Measurements from ENCODE around the gene RASGRP1. TPM values are rescaled to one million over a fixed set of nuclear protein-coding genes. Genes with fewer than 3 reads are reported as not detected.

The RASGRP1 gene
- total RNA-seq, result 10 to 100 TPM; 14.4 to 25.9 (median 18.1) TPM

DNA sequence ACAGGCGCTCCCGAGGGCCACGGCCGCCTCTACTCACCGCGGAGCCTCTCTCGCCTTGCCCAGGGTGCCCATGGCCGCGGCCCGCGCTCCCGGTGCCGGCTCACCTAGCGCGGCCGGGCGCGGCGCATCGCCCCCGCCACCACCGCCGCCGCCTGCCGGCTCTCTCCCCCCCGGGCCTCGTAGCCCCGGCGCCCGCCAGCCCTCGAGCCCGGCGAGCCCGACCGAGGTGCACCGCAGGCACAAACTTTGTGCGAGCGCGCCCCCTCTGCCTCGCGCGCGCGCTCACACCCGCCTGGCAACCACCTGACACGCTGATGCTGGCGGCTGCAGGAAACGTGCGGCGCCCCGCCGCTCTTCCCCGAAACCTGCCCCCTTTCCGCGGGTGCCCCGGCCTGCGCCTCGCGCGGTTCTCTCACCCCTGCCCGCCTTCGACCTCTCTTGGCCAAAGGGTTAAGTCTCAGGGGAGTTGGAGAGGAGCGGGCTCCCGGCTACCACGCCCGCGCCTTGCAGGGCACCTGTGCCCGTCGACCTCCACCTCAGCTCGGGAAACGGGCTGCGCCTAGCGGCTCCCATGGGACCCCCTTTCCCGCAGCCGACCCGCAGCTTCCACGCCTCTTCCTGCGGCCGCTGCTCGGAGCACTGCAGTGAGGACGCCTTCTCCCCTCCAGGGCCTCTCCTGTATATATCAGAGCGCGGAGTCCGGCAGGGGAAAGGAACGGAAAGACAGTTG, at the start of gene RASGRP1:
TSS of gene RASGRP1 (minus strand) at position 258 of the 730 bp plus-strand sequence. CDS start at position 72, 186 bp downstream.
- peaks cover 15% of the 10 kb centered on the region for H3K4me1 ChIP-seq
- TF ChIP-seq POLR2AphosphoS5 (IDR thresholded peaks at IDR 0.05) (no peak), EP300 (IDR thresholded peaks at IDR 0.05) (no peak), POLR2A (IDR thresholded peaks at IDR 0.05) (no peak)
- TF ChIP-seq, protein P1, sequence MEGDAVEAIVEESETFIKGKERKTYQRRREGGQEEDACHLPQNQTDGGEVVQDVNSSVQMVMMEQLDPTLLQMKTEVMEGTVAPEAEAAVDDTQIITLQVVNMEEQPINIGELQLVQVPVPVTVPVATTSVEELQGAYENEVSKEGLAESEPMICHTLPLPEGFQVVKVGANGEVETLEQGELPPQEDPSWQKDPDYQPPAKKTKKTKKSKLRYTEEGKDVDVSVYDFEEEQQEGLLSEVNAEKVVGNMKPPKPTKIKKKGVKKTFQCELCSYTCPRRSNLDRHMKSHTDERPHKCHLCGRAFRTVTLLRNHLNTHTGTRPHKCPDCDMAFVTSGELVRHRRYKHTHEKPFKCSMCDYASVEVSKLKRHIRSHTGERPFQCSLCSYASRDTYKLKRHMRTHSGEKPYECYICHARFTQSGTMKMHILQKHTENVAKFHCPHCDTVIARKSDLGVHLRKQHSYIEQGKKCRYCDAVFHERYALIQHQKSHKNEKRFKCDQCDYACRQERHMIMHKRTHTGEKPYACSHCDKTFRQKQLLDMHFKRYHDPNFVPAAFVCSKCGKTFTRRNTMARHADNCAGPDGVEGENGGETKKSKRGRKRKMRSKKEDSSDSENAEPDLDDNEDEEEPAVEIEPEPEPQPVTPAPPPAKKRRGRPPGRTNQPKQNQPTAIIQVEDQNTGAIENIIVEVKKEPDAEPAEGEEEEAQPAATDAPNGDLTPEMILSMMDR (IDR thresholded peaks at IDR 0.05), result peak in 1 of 2 donors; percentile 18
- H3K4me3 ChIP-seq, result peak within 1 kb of the TSS; percentile 78
- DNase-seq (ENCODE audit: low spot score in 2 of 2), result no peak
- H3K36me3 ChIP-seq, result no peaks in the 10 kb centered on the region
- no peaks in the 10 kb centered on the region for H3K9me3 ChIP-seq
- H3K27me3 ChIP-seq, result peaks cover 39% of the 10 kb centered on the region
- peak within 1 kb of the TSS; percentile 73 for H3K27ac ChIP-seq
- WGBS, result 3% methylated on average over 31 of the region's 85 CpGs

DNA sequence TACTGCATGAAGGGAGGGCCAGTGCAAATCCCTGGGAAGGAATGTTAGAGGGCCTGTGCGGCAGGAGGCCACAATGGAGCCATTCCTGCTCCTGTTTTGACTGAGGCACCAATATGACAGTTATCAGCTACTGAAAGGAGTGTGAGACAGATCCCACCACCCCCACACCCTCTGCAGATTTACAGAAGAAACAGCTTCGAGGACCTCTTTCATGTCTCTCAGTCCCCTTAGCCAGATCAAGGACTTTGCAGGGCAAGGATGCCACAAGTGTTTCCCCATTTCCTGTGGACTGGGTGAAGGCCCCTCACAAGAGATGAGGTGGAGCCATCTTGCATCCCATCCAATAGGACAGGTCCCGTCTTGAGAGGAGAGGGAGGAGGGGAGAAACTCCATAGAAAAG, 48.5 kb upstream of the RASGRP1 start:
- no peak for DNase-seq (ENCODE audit: low spot score in 2 of 2)
- H3K9me3 ChIP-seq, result no peaks in the 10 kb centered on the region
- TF ChIP-seq POLR2A (IDR thresholded peaks at IDR 0.05), result no peak
- TF ChIP-seq POLR2AphosphoS5 (IDR thresholded peaks at IDR 0.05), result no peak
- no peak for TF ChIP-seq EP300 (IDR thresholded peaks at IDR 0.05)
- TF ChIP-seq, protein P1 (IDR thresholded peaks at IDR 0.05), result no peak
- H3K27ac ChIP-seq, result peak overlapping the region; percentile 54
- no peaks in the 10 kb centered on the region for H3K36me3 ChIP-seq
- 90% methylated on average over 3 of the region's 3 CpGs for WGBS
- H3K27me3 ChIP-seq, result no peaks in the 10 kb centered on the region
- H3K4me1 ChIP-seq, result no peaks in the 10 kb centered on the region
- H3K4me3 ChIP-seq, result no peak overlapping the region

DNA sequence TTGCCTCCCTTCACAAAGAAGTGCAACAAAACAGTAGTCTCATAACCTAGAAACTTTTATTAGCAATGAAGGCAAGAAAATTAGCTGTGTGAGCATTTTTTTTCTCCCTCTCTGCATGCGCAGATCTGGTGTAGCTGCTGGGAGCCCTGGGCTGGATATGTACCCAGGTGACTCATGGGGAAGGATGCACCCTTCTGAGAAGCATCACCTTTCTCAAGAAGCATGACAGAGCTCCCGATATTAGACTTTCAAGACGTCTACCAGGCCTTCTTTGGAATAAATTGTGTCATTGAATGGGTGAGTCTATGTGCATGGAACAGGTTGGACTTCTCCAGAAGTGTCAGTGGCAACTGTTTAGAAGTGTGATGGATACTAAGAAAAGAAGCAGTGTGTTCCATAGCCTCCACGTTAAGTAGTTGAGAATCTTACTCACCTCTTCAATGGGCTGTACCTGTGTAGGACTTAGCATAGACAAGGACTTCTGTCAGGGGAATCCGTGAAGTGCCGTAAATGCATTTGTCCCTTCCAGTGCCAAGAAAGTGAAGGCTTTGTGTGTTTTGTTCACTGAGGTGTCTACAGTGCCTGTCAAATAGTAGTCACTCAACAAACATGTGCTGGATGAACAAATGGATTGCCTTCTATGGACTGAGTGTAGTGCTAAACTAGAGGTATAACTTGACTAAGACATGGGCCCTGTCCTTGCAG, 47.7 kb upstream of the RASGRP1 start:
- TF ChIP-seq, protein P1 (IDR thresholded peaks at IDR 0.05), result no peak
- TF ChIP-seq POLR2AphosphoS5 (IDR thresholded peaks at IDR 0.05), result no peak
- TF ChIP-seq EP300 (IDR thresholded peaks at IDR 0.05), result no peak
- TF ChIP-seq POLR2A (IDR thresholded peaks at IDR 0.05), result no peak
- Histone ChIP-seq H3K36me3 (no peaks in the 10 kb centered on the region), H3K4me1 (no peaks in the 10 kb centered on the region), H3K27ac (peak overlapping the region; percentile 54), H3K9me3 (no peaks in the 10 kb centered on the region), H3K4me3 (no peak overlapping the region), H3K27me3 (no peaks in the 10 kb centered on the region)
- no peak for DNase-seq (ENCODE audit: low spot score in 2 of 2)
- 72% methylated on average over 6 of the region's 6 CpGs for WGBS

GRCh38 chr15:38611228-38611627, 46.6 kb upstream of the RASGRP1 start:
- Histone ChIP-seq H3K27me3 (no peaks in the 10 kb centered on the region), H3K27ac (peak overlapping the region; percentile 26), H3K9me3 (no peaks in the 10 kb centered on the region), H3K4me1 (no peaks in the 10 kb centered on the region), H3K36me3 (no peaks in the 10 kb centered on the region), H3K4me3 (no peak overlapping the region)
- 57% methylated on average over 4 of the region's 4 CpGs for WGBS
- TF ChIP-seq POLR2A (IDR thresholded peaks at IDR 0.05) (no peak), POLR2AphosphoS5 (IDR thresholded peaks at IDR 0.05) (no peak), EP300 (IDR thresholded peaks at IDR 0.05) (no peak)
- TF ChIP-seq, protein P1 (IDR thresholded peaks at IDR 0.05), result no peak
- no peak for DNase-seq (ENCODE audit: low spot score in 2 of 2)

- Histone ChIP-seq H3K4me3 (no peak overlapping the region), H3K36me3 (no peaks in the 10 kb centered on the region), H3K9me3 (no peaks in the 10 kb centered on the region), H3K27me3 (no peaks in the 10 kb centered on the region), H3K27ac (no peak overlapping the region), H3K4me1 (no peaks in the 10 kb centered on the region)
- 70% methylated on average over 7 of the region's 7 CpGs for WGBS
- no peak for DNase-seq (ENCODE audit: low spot score in 2 of 2)
- TF ChIP-seq, protein P1 (IDR thresholded peaks at IDR 0.05), result no peak
- TF ChIP-seq POLR2A (IDR thresholded peaks at IDR 0.05) (no peak), POLR2AphosphoS5 (IDR thresholded peaks at IDR 0.05) (no peak), EP300 (IDR thresholded peaks at IDR 0.05) (no peak)
Measured at GRCh38 chr15:38610748-38611147, 46.1 kb upstream of the RASGRP1 start.

Data from suprapubic skin (tissue), 4 donors.